ENCODE results near the gene LRCH1.
A peak's percentile ranks its signal among the peaks of the same experiment; 100 is the strongest.

Gene LRCH1

DNA sequence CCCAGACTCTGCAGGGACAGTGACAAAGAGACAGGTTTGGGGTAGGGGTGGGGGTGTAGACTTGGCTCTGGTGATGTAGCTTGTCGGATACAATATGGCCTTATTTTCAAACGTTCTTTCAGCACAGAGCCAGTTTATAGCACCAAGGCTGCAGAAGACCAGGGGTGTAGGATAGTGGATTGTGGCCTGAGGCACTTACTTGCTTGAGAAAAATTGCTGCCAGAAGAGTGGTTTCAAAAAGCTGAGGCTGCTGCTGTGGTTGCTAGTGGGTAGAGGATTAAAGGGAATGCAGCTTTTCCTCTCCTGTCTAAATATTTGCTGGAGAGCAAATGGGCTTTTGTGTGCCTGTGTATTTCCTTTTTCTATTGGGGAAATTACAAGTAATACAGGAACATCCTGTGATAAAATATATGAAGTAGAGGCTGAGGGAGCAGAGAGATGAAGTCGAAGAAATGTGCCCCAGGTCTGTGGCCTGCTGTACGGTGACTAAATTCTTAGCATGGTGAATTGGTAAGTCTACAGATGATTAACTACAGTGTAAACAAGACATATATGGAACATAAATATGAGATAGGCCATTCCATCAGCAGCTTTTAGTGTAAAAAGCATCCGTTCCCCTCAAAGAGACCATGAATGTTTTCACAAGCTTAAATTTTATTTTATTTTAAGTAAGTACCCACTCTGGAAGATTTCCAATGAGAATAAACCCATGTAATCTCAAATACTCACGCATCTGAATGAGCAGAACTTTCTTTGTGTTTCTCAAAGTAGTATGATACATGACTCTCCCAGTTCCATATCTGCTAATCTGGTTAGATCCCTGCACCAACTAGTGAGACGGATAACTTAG, 112.9 kb downstream of the LRCH1 start:
- no peak for DNase-seq (ENCODE audit: low spot score)
- peak overlapping the region; percentile 14 to 53 for H3K27ac ChIP-seq
- TF ChIP-seq, protein P1, sequence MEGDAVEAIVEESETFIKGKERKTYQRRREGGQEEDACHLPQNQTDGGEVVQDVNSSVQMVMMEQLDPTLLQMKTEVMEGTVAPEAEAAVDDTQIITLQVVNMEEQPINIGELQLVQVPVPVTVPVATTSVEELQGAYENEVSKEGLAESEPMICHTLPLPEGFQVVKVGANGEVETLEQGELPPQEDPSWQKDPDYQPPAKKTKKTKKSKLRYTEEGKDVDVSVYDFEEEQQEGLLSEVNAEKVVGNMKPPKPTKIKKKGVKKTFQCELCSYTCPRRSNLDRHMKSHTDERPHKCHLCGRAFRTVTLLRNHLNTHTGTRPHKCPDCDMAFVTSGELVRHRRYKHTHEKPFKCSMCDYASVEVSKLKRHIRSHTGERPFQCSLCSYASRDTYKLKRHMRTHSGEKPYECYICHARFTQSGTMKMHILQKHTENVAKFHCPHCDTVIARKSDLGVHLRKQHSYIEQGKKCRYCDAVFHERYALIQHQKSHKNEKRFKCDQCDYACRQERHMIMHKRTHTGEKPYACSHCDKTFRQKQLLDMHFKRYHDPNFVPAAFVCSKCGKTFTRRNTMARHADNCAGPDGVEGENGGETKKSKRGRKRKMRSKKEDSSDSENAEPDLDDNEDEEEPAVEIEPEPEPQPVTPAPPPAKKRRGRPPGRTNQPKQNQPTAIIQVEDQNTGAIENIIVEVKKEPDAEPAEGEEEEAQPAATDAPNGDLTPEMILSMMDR (IDR thresholded peaks at IDR 0.05), result no peak

DNA sequence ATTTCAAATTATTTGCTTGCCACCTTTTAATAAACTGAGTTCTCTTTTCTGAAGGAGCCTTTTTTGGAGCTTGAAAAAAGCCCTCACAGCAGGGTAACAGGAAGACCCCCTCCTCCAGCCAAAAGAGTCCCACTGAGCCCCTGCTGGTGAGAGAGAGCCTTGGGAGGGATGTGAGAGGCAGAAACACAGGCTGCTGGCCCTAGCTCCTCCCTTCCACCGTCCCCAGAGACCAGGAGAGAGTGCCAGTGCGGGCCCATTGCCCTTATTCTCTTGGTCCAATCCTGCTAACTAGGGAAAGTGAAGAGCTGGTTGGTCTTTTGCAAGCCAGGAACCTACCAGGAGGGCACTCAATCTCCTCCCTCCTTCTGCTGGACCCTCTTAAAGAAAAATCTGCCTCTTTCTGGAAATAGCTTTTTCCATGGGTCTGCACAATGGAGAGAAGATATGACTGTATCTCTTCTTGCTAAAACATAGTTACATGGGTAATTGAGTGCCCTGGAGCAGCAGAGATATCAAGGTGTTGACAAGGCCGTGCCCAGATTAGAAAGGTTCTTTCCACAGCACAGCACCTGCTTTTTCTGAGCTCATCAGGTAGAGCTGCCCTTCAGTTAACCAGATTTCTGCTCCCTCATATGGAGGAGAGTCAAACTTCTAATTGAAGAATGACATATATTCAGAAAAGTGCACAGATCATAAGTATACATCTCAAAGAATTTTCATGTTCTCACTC, 113.9 kb downstream of the LRCH1 start:
- TF ChIP-seq, protein P1 (IDR thresholded peaks at IDR 0.05), result no peak
- Histone ChIP-seq H3K4me3 (no peak overlapping the region), H3K27ac (peak overlapping the region in 1 of 2 donors; percentile 64)
- no peak for DNase-seq (ENCODE audit: low spot score)

More for the DNA sequence above, 112.9 kb downstream of the LRCH1 start:
- no peak overlapping the region for H3K4me3 ChIP-seq

DNA sequence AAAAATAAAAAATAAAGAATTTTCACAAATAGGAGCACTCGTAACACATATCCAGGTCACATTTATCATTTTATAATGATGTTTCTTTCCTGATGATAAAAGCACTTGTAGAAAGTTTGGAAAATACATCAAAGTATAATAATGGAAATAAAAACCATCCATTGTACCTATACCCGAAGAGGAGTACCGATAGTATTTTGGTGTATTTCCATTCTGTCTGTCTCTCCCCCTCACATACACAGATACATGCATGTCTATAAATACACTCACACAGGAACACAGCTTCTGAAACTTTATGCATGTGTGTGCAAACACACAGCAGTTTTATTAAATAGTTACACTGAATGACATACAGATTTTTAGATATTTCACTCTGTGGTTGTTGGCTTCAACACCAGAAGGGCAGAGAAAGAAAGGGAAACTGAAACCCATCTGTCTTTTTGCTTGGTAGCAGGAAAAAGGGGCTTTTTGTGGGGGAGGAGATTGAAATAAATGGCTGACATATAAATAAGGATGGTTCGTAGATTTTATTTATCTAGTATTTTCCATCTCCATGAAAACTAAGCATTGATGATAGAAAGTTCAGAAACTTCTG, 114.8 kb downstream of the LRCH1 start:
- no peak for DNase-seq (ENCODE audit: low spot score)
- TF ChIP-seq, protein P1 (IDR thresholded peaks at IDR 0.05), result no peak
- Histone ChIP-seq H3K27ac (peak overlapping the region in 1 of 2 donors; percentile 38), H3K4me3 (peak overlapping the region; percentile 32)

DNA sequence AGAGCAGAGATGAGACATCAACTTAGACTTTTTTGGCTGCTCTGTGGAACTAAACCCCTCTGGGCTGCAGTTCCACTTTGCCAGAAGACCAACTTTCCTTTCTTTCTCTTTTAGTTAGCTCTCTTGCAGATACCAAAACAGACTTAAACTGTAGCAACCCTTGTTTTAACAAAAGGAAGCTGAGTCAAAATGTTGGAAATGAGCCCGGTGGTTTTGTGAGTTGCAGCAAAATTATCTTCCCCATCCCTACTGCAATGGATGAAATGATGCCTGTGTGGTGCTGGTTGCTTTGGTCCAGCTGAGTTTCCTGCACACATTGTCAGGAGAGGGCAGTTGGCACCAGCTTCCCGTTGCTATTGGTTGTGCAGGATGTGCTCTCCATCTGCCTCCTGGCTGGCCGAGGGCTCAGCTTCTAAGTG, 115.3 kb downstream of the LRCH1 start:
- Histone ChIP-seq H3K27ac (peak overlapping the region in 1 of 2 donors; percentile 38), H3K4me3 (peak overlapping the region; percentile 32)
- TF ChIP-seq, protein P1 (IDR thresholded peaks at IDR 0.05), result no peak
- DNase-seq (ENCODE audit: low spot score), result no peak

DNA sequence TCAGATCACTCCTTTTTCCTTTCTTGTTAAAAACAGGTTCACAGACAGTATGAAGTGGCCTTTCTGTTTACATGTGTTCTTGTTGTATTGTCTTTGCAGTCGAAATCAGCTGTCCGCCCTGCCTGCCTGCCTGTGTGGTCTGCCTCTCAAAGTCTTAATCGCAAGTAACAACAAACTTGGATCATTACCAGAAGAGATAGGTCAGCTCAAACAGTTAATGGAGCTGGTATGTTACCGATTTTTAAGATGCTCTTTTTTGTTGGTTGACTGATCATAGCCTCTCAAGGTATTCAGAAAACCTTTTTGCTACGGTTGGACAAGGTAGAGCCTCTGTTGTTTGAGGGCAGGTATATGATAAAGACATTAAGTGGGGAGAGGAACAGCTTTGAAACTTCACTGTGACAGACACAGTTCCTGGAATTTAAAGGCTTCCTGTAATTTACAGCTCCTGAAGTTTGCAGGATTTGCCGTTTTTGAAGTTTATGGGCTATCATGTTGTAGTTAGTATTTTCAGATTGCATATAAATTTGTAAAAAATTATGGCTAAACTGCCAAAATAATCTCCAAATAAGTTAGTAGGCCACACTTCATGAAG, 116.1 kb downstream of the LRCH1 start:
- Histone ChIP-seq H3K27ac (no peak overlapping the region), H3K4me3 (no peak overlapping the region)
- DNase-seq (ENCODE audit: low spot score), result no peak
- TF ChIP-seq, protein P1 (IDR thresholded peaks at IDR 0.05), result no peak

DNA sequence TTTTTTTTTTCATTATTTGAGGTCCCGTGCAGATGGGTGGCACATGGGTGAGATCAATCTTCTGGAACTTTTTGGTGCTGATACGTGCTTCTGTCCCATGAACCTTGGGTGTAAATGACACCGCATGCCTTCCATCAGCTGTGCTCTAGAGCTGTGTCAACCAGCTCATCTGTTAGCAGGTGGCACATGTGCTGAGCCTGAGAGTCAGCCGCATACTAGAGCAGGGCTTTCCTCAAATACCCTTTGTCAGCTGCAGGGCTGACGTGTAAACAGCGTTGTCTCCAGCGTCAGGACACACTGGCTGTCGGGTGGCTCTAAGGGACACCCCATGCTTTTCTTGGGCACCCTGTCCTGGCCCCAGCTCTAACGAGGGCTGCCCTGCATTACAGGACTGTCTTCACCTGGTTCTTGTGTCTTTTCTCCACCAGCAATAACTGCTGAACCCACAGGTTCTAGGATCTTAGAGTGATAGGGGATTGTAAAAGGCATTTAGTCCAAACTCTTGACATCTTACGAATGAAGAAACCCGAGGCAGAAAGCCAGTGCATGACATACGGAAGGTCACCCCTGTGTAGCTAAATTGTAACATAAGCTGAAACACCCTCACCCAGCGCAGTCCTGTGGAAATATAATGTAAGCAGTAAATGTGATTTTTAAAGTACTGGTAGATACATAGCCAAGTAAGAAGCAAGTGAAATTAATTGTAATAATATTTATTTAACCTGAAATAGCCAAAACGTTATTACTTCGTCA, 119.5 kb downstream of the LRCH1 start:
- no peak overlapping the region for H3K4me3 ChIP-seq
- TF ChIP-seq, protein P1 (IDR thresholded peaks at IDR 0.05), result no peak
- peak overlapping the region in 1 of 2 donors; percentile 18 for H3K27ac ChIP-seq
- DNase-seq (ENCODE audit: low spot score), result no peak

All from coronary artery (tissue), 2 donors.